ENCODE results near the gene CLCA4. TPM values are rescaled to one million over a fixed set of nuclear protein-coding genes. Genes with fewer than 3 reads are reported as not detected.

Gene CLCA4
- total and polyA plus RNA-seq, 10 donors, result 0.03 to 0.22 (median 0.09) TPM; not detected in 6

- WGBS, 5 donors, result 56 to 79% (median 60%) methylated on average over 1 of the region's 1 CpG
- Histone ChIP-seq H3K27me3 (replicated peaks in 1 of 7) (no peaks in the 10 kb centered on the region), H3K4me3 (no peak overlapping the region), H3K27ac (no peak overlapping the region), H3K9me3 (peaks cover 0 to 31% (median 19%) of the 10 kb centered on the region in 8 donors), H3K4me1 (peaks cover 0 to 16% (median 9%) of the 10 kb centered on the region in 6 donors), H3K36me3 (no peaks in the 10 kb centered on the region)
- DNase-seq, result no peak
- TF ChIP-seq POLR2AphosphoS5 (IDR thresholded peaks at IDR 0.05) (no peak), POLR2A (IDR thresholded peaks at IDR 0.05) (no peak)
- TF ChIP-seq, protein P1, sequence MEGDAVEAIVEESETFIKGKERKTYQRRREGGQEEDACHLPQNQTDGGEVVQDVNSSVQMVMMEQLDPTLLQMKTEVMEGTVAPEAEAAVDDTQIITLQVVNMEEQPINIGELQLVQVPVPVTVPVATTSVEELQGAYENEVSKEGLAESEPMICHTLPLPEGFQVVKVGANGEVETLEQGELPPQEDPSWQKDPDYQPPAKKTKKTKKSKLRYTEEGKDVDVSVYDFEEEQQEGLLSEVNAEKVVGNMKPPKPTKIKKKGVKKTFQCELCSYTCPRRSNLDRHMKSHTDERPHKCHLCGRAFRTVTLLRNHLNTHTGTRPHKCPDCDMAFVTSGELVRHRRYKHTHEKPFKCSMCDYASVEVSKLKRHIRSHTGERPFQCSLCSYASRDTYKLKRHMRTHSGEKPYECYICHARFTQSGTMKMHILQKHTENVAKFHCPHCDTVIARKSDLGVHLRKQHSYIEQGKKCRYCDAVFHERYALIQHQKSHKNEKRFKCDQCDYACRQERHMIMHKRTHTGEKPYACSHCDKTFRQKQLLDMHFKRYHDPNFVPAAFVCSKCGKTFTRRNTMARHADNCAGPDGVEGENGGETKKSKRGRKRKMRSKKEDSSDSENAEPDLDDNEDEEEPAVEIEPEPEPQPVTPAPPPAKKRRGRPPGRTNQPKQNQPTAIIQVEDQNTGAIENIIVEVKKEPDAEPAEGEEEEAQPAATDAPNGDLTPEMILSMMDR (IDR thresholded peaks at IDR 0.05 in 8 of 11, conservative IDR thresholded peaks at IDR 0.05 in 3 of 11), result no peak
- intact Hi-C loops (cut with DNase I; ENCODE audit: low total_unique reads), result no loop called here
These were observed 74.4 kb downstream of the CLCA4 start for GRCh38 chr1:86621286-86621685.

Other genes with a start within 250 kb of the CLCA4 start
- gene ODF2L, start 150.8 kb upstream of the CLCA4 start, total RNA-seq, result 100 to 1,000 TPM in 1 of 7 donors, 10 to 100 TPM in 6; 57.3 to 132 (median 87.5) TPM
- gene ODF2L, start 150.8 kb upstream of the CLCA4 start, polyA plus RNA-seq, result 100 to 1,000 TPM in 2 of 3 donors, 10 to 100 TPM in 1; 39.1 to 123 (median 114) TPM
- gene CLCA2, start 122.9 kb upstream of the CLCA4 start, total RNA-seq, result not detected
- under 1 TPM in 2 of 3 donors, not detected in 1; 0.02 to 0.06 TPM for gene CLCA2, start 122.9 kb upstream of the CLCA4 start, polyA plus RNA-seq
- not detected for gene CLCA1, start 78.2 kb upstream of the CLCA4 start, total RNA-seq
- under 1 TPM in 1 of 3 donors, not detected in 2; 0.13 TPM for gene CLCA1, start 78.2 kb upstream of the CLCA4 start, polyA plus RNA-seq
- gene SH3GLB1, start 157.5 kb downstream of the CLCA4 start, total RNA-seq, result 100 to 1,000 TPM in 3 of 7 donors, 10 to 100 TPM in 4; 82.7 to 122 (median 88.9) TPM
- 10 to 100 TPM; 20.2 to 35.3 (median 27.3) TPM for gene SH3GLB1, start 157.5 kb downstream of the CLCA4 start, polyA plus RNA-seq

Measured in spleen (tissue), 11 donors.